Stimulated activated memory B cell treated with anti-CD40 and anti-IgM and Interleukin-4, amounts not matched to agents 10 μg/mL and 1 μg/mL and 100 μg/mL, for 72 hours (primary cell): ENCODE data around the gene EVI5L.

Experiments used
- ATAC-seq: fragments of 150-1000 bp; cut with Tn5 transposase; 2 replicates; pipeline ENCODE4 v1.10.0; 2021
- H3K27ac Mint-ChIP-seq: one replicate; pipeline ENCODE4 v1.8.0; 2022; ENCODE audit warnings: mild to moderate bottlenecking, mixed read lengths
- H3K27me3 Mint-ChIP-seq: one replicate; pipeline ENCODE4 v1.8.0; 2022; ENCODE audit warnings: mixed read lengths
- H3K36me3 Mint-ChIP-seq: one replicate; pipeline ENCODE4 v1.8.0; 2022; ENCODE audit warnings: mixed read lengths
- H3K4me1 Mint-ChIP-seq: one replicate; pipeline ENCODE4 v1.8.0; 2022; ENCODE audit warnings: mixed read lengths
- H3K4me3 Mint-ChIP-seq: one replicate; pipeline ENCODE4 v1.8.0; 2022; ENCODE audit warnings: mild to moderate bottlenecking, moderate library complexity, mixed read lengths
- H3K9me3 Mint-ChIP-seq: one replicate; pipeline ENCODE4 v1.8.0; 2022; ENCODE audit warnings: mixed read lengths

Gene EVI5L

DNA sequence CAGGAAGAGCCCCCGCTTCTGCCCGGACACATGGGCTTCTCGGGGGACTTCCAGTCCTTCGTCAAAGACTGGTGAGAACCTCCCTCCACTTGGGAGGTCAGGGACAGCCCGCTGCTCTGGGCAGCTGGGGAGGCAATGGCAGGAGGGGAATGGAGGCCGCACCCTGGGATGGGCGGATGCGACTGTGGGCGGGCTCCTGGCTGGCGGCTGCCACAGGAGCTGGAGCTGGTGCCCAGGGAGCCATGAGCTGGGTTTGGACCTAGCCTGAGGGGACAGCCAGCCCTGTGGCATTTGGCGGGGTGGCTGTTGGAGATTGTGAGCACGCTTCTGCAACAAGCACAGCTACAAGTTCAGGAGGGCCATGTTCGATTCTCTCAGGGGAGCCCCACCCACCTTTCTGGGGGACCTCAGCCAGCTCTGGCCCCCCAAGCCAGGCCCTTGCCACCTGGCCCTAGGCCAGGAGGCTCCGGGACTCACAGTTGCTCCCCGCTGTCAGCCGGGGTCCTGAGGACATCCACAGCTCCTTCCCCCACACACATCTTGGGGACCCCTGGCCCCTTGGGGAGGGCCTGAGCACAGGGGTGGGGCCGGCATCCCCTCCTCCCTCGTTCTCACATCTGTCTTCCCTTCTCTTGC lies 81.6 kb downstream of the EVI5L start:
- no peak overlapping the region for H3K27ac Mint-ChIP-seq
- H3K36me3 Mint-ChIP-seq: peaks cover 53% of the 10 kb centered on the region
- no peak for ATAC-seq
- peaks cover 34% of the 10 kb centered on the region for H3K4me1 Mint-ChIP-seq
- peaks cover 23% of the 10 kb centered on the region for H3K27me3 Mint-ChIP-seq
- no peaks in the 10 kb centered on the region for H3K9me3 Mint-ChIP-seq
- H3K4me3 Mint-ChIP-seq: no peak overlapping the region

DNA sequence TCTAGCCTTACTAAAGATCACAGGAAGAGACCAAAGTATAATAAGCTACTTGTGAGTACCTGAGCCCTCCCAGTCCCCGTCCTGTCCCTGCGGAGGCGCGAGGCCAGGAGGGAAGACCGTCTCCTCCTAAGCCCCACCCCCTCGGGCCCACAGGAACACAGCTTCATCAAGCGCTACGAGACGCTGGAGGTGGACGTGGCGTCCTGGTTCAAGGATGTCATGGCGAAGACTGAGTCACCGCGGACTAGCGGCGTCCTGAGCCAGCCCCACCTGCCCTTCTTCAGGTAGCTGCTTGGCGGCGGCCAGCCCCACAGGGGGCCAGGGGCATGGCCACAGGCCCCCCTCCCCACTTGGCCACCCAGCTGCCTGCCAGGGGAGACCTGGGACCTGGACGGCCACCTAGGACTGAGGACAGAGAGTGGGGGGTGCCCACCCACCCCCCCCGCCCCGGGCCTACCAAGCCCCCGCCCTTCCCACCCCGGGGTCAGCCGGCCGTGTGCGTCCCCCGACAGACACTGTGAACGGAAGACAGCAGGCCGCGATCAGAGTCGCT lies 82.2 kb downstream of the EVI5L start:
- no peak overlapping the region for H3K27ac Mint-ChIP-seq
- no peak overlapping the region for H3K4me3 Mint-ChIP-seq
- peaks cover 33% of the 10 kb centered on the region for H3K4me1 Mint-ChIP-seq
- H3K27me3 Mint-ChIP-seq: peaks cover 23% of the 10 kb centered on the region
- no peaks in the 10 kb centered on the region for H3K9me3 Mint-ChIP-seq
- ATAC-seq: no peak
- H3K36me3 Mint-ChIP-seq: peaks cover 48% of the 10 kb centered on the region

DNA sequence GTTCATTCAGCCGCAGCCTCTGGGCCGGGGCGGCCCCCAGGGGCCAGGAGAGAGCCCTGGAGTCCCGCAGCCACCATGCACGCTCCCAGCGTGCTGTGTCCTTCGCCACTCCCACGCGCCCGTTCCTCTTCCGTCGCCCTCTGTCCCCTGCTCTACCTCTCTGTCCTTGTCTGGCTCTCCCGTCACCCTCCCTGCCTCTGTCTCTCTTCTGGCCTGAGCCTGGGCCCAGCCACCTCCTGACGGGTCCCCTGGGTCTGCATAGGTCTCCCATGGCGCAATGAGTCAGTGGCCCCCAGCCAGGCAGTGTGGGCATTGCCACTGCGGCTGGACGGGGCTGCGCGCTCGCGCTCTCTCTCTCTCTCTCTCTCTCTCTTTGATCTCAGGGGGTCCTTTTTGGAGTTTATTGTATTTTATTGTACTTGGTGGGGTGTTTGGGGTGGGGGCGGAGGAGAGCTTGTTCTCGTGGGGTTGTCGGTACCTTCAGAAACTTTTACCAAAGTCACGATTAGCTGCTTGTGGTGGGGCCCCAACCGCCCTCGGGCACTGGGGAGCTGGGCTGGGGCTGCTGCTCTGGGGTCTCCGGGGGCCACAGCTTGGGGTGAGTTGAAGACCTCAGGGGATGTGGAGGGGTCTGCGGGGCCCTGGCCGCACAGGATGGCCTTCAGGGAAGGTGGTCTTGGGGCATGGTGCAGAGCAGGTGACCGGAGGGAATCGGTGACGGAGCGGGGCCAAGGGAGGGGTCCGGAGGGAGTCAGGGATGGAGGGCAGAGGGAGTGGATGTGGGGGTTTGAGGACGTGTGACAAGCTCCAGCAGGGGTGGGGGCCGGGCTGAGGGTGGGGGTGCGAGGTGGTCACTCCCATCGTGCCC lies 82.9 kb downstream of the EVI5L start:
- Mint-ChIP-seq H3K4me3 (no peak overlapping the region), H3K27ac (no peak overlapping the region), H3K36me3 (peaks cover 44% of the 10 kb centered on the region), H3K27me3 (peaks cover 28% of the 10 kb centered on the region), H3K4me1 (peaks cover 35% of the 10 kb centered on the region), H3K9me3 (no peaks in the 10 kb centered on the region)
- no peak for ATAC-seq

DNA sequence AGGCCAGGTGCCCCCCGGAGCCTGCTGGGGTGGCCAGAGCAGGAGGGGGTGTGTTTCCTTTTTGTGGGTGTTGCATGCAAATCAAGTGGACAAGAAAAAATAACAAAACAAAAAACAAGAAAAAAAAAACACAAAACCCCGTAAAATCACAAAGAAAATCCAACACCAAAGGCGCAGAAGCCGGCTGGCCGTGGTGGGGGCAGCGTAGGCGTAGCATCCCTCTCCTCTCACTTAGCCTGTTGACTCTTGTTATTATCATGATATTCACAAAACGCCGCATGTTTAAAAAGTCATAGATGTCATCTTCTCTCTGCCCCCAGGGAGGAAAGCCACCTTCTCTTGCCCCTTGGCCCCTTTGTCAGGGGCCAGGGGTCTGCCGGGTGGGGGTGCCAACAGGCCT lies 83.6 kb downstream of the EVI5L start:
- Mint-ChIP-seq H3K36me3 (peaks cover 44% of the 10 kb centered on the region), H3K4me1 (peaks cover 35% of the 10 kb centered on the region), H3K9me3 (no peaks in the 10 kb centered on the region), H3K27me3 (peaks cover 35% of the 10 kb centered on the region), H3K4me3 (no peak overlapping the region), H3K27ac (no peak overlapping the region)
- no peak for ATAC-seq

DNA sequence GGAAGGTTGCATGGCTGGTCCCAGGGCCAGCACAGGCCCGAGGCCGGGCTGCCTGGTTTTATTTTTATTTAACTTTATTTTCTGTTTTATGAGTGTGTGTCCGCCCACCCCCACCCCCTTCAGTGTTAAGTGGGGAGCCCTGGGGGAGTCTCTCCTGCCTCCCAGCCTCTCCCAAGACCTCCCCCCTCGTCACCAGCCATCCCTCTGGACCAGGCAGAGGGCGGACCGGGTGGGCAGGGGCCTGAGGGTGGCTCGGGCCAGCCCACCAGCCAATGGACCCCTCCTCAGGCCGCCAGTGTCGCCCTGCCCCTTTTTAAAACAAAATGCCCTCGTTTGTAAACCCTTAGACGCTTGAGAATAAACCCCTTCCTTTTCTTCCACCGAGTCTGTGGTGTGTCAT lies 84.1 kb downstream of the EVI5L start:
- no peak for ATAC-seq
- Mint-ChIP-seq H3K27ac (no peak overlapping the region), H3K9me3 (no peaks in the 10 kb centered on the region), H3K27me3 (peaks cover 36% of the 10 kb centered on the region), H3K36me3 (peaks cover 43% of the 10 kb centered on the region), H3K4me1 (peaks cover 34% of the 10 kb centered on the region), H3K4me3 (no peak overlapping the region)
